GM19328 (cell line): ENCODE results near the gene RBM4.
"Not testable (repeated sequence)": the region's sequence is repeated elsewhere in the genome, so short reads cannot be mapped to it uniquely, and the experiment has no call there.

Source experiments
- ATAC-seq: cut with Tn5 transposase; IDR thresholded peaks from one replicate; pipeline ENCODE4 v1.9.1; 2021; ENCODE audit warnings: mild to moderate bottlenecking, moderate library complexity; ENCODE audit not compliant: unreplicated experiment

RBM4 gene

GRCh38 chr11:66638177-66639065 is at the start of gene RBM4:
TSS of gene RBM4 (plus strand) at chr11:66638703. CDS start at chr11:66639712, 1,009 bp downstream.
- ATAC-seq = peak; percentile 86

GRCh38 chr11:66589315-66589714 is 49.2 kb upstream of the RBM4 start:
- not testable (repeated sequence) for ATAC-seq

- ATAC-seq = no peak
These were observed 48.4 kb upstream of the RBM4 start for GRCh38 chr11:66589996-66590675.

GRCh38 chr11:66591175-66591574 is 47.3 kb upstream of the RBM4 start:
- no peak for ATAC-seq

DNA sequence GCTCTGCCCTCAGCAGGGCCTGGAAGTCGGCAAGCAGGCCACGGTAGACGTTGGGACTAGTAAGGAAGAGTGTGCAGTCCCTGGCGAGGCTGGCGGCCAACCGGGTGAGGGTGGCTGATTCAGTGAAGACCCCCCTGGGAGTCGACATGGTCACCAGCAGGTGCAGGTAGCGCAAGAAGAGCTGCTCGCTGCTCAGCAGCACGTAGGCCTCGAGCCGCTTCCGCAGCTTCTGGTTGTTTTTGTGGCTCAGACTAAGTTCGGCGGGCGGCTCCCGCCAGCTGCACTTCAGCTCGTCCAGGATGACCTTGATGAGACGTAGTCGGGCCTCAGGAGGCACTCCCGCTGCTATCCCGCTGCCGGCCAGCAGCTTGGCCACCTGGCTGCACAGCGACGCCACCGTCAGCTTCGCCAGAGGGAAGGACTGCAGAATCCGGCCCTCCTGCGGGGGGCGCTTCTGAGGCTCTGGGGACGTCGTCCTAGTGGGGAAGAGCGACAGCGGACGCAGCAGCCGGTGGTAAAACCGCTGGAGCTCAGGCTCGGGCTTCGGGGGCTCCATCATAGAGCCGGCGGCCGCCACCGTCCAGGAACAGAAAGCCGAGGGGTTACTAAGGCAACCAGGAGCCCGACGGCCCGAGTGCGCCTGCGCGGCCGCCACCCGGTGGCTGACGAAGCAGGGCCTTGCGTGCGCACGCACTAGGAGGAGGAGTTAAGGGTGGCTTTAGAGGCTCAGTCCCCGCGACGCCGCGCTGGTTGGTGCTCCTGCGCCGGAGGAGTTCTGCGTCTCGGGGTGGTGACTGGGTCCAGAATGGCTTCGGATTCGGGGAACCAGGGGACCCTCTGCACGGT is 45.8 kb upstream of the RBM4 start, which contains the start of the genes CCDC87 and CCS:
CCDC87 (minus strand) TSS at position 607 of the 846 bp plus-strand sequence; CDS start at position 559, 48 bp downstream.
CCS (plus strand) TSS at position 729 of the 846 bp plus-strand sequence; CDS start at position 806, 77 bp downstream.
- ATAC-seq = peak; percentile 95

GRCh38 chr11:66593303-66593635 is 45.2 kb upstream of the RBM4 start:
- ATAC-seq = peak; percentile 20

- no peak for ATAC-seq
These were observed 44.9 kb upstream of the RBM4 start for GRCh38 chr11:66593650-66594049.

DNA sequence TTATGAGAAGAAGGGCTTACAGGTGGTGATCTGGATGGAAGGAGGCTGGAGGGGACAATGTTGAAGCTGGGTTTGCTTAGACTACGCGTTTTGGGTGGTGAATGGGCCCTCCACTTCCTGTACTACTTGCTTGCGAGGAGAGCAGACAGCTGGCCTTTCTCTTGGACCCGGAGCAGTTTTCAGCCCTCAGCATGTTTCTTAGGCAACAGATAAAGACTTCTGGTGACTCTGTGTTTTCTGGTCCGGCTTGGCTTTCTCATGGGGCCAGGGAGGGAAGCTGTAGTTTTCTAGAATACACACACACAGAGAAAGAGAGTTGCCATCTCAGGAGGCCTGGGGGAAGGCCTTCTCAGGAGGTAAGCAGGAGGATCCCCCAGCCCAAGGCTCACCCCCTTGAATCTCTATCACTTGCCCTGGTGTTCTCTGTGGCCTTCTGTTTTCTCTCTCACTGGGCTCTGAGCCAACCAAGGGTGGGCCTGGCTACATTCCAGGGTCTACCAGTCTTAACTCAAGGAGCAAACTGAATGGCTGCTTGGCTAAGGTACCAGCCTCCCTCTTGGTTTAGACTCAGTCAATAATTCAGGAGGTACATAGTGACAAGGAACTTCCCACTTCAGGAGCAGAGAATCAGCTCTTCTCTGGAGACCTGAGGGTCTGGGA is 43.1 kb upstream of the RBM4 start:
- no peak for ATAC-seq

- no peak for ATAC-seq
These were observed 39.5 kb upstream of the RBM4 start for GRCh38 chr11:66598993-66599392.

GRCh38 chr11:66600219-66600618 is 38.3 kb upstream of the RBM4 start:
- no peak for ATAC-seq

- ATAC-seq = no peak
These were observed 37.8 kb upstream of the RBM4 start for GRCh38 chr11:66600631-66601233.

DNA sequence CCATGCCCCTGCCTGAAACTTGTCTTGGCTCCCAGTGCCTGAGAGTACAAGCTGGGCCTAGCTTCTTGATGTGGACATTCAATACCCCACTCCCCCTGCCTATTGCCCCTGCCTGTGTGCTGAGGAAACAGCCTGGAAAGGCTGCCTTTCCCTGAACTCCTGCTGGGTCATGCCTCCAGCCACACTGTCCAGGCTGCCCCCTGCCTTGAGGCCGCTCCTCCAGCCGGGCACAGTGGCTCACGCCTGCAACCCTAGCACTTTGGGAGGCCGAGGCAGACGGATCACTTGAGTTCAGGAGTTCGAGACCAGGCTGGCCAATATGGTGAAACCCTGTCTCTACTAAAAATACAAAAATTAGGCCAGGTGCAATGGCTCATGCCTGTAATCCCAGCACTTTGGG is 35.4 kb upstream of the RBM4 start:
- ATAC-seq = no peak

GRCh38 chr11:66604155-66604554 is 34.3 kb upstream of the RBM4 start:
- ATAC-seq = no peak

DNA sequence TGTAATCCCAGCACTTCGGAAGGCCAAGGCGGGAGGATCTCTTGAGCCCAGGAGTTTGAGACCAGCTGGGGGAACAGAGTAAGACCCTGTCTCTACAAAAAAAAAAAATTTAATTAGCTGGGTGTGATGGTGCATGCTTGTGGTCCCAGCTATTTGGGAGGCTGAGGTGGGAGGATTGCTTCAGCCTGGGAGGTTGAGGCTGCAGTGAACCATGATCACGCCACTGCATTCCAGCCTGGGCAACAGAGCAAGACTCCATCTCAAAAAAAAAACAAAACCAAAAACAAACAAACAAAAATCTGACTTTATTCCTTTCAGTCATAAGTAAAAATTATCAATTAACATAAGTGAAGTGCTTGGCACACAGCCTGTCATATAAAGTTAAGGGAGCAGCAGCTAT is 31.9 kb upstream of the RBM4 start:
- ATAC-seq = not testable (repeated sequence)

GRCh38 chr11:66607126-66607834 is 31.2 kb upstream of the RBM4 start:
- ATAC-seq = no peak

DNA sequence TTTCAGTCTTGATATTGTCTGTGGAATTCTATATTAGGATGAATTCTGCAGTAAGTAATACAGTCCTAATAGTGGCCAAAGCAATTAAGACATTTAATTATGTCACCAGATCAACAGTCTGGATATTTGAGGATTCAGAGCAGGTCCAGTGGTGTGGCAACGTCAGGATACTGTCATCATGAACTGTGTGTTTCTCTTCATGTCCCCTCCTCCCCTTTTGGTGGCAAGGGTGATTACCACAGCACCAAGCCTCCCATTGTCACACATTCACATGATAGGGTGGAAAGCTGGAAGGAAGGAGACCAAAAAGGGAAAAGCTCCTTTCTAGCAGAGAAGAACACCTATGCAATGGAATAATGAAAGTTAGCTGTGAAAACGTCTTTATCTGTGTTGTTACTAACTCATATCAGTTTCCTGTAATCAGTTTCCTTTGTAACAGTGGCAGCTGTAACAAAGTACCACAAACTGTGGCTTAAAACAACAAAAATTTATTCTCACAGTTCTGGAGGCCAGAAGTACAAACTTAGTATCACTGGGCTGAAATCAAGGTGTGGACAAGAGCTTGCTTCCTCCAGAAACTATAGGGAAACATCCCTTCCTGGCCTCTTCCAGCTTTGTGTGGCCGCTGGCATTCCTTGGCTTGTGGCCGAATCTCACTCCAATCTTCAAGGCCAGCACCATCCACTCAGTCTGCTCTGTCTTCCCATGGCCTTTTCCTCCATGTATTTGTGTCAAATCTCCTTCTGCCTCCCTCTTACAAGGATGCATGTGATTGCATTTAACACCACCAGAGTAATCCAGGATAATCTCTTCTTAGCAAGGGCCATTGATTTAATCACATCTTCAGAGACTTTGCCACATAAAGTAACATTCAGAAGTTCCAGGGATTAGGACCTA is 28.5 kb upstream of the RBM4 start:
- ATAC-seq = no peak

GRCh38 chr11:66612458-66612857 is 26.0 kb upstream of the RBM4 start:
- ATAC-seq = no peak

GRCh38 chr11:66614073-66614472 is 24.4 kb upstream of the RBM4 start:
- no peak for ATAC-seq
